Muscle of leg (tissue), 11 donors: Measurements from ENCODE around the gene PTAFR. TPM values are rescaled to one million over a fixed set of nuclear protein-coding genes. Genes with fewer than 3 reads are reported as not detected.

Experiments used
- DNase-seq: peaks from one replicate; pipeline ENCODE4 v3.0.0; 2013
- H3K27ac ChIP-seq: one replicate; pipeline ENCODE4 v1.5.1; 2013; ENCODE audit warnings: mild to moderate bottlenecking, low read length, control low read depth
- H3K27me3 ChIP-seq: one replicate; pipeline ENCODE4 v1.6.1; 2013; ENCODE audit warnings: low read length; ENCODE audit not compliant: control insufficient read depth, insufficient read depth
- H3K36me3 ChIP-seq: one replicate; pipeline ENCODE4 v1.6.1; 2013; ENCODE audit warnings: low read length; ENCODE audit not compliant: control insufficient read depth, insufficient read depth
- H3K4me1 ChIP-seq: one replicate; pipeline ENCODE4 v1.6.1; 2013; ENCODE audit warnings: low read length; ENCODE audit not compliant: control insufficient read depth, insufficient read depth
- H3K4me3 ChIP-seq: one replicate; pipeline ENCODE4 v1.5.1; 2013; ENCODE audit warnings: low read length, control low read depth
- H3K9me3 ChIP-seq: replicated peaks from 2 replicates; pipeline ENCODE4 v1.6.1; 2013; ENCODE audit warnings: low read depth, low read length; ENCODE audit not compliant: control insufficient read depth
- WGBS: methylation state at CpG from one replicate; pipeline ENCODE4 v1.1.5; 2013; ENCODE audit warnings: missing lambda C conversion rate; ENCODE audit not compliant: insufficient coverage; 5-methylcytosine and 5-hydroxymethylcytosine counted together
- polyA plus RNA-seq, 8 donors: library from polyadenylated mRNA; unstranded; fragments of 120-200 nt; gene quantifications; one replicate each; pipeline versions ENCODE4 v1.2.1 to v1.2.3, GENCODE V29; 2013; ENCODE audit warnings: inconsistent platforms in 1 of 8, low replicate concordance in 1 of 8; ENCODE audit not compliant: insufficient read length in 8 of 8, insufficient read depth in 1 of 8
- total RNA-seq: library from RNA; stranded (reverse); fragments of 120-200 nt; gene quantifications from one replicate; pipeline ENCODE4 v1.2.4, GENCODE V29; 2013

Gene PTAFR
- total and polyA plus RNA-seq, 9 donors = 1.6 to 2.4 (median 2.1) TPM

DNA sequence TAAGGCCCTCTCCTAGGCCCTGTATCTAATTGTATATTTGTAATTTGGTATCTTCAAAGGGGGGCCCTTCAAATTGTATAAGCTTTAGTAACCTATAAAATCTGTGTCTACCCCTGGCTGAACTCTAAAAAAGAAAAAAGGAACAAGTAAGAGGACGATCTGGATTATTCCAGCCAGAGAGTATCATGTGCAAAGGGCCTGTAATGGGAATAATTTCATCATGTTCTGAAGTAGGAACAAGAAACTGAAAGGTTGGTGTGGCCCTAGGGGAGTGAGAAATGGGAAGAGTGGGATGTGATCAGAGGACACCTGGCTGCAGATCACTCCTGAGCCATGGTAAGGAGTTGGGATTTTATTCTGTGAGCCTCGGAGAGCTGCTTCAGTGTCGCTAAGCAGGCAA is 14.7 kb downstream of the PTAFR start:
- no peaks in the 10 kb centered on the region for H3K27me3 ChIP-seq
- peaks cover 10% of the 10 kb centered on the region for H3K4me1 ChIP-seq
- no peaks in the 10 kb centered on the region for H3K9me3 ChIP-seq
- no peak for DNase-seq
- H3K27ac ChIP-seq = no peak overlapping the region
- 78% methylated on average over 2 of the region's 3 CpGs for WGBS
- H3K36me3 ChIP-seq = no peaks in the 10 kb centered on the region
- H3K4me3 ChIP-seq = no peak overlapping the region

GRCh38 chr1:28160782-28161266 is 15.7 kb downstream of the PTAFR start:
- no peaks in the 10 kb centered on the region for H3K27me3 ChIP-seq
- H3K36me3 ChIP-seq = no peaks in the 10 kb centered on the region
- WGBS = 72% methylated on average over 4 of the region's 5 CpGs
- no peak overlapping the region for H3K4me3 ChIP-seq
- H3K9me3 ChIP-seq = no peaks in the 10 kb centered on the region
- peaks cover 10% of the 10 kb centered on the region for H3K4me1 ChIP-seq
- no peak for DNase-seq
- peak overlapping the region; percentile 25 for H3K27ac ChIP-seq

GRCh38 chr1:28159680-28160079 is 16.8 kb downstream of the PTAFR start:
- H3K36me3 ChIP-seq = no peaks in the 10 kb centered on the region
- WGBS = 80% methylated on average over 2 of the region's 7 CpGs
- DNase-seq = no peak
- peaks cover 10% of the 10 kb centered on the region for H3K4me1 ChIP-seq
- no peaks in the 10 kb centered on the region for H3K9me3 ChIP-seq
- no peaks in the 10 kb centered on the region for H3K27me3 ChIP-seq
- no peak overlapping the region for H3K4me3 ChIP-seq
- no peak overlapping the region for H3K27ac ChIP-seq

DNA sequence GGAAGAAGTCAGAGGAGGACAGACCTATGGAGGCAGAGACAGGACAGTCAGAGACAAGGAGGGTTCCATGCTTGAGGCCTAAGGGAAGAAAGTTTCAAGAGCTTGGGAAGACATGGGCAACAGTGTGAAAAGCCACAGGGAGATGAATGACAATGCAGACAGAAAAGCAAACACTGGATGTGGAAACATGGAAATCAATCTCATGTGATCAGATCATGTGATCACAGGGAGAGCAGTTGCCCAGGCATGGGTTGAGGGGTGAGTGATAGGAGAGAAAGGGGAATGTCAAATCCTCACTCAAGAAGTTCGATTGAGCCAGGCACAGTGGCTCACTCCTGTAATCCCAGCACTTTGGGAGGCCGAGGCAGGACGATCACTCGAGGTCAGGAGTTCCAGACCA is 17.2 kb downstream of the PTAFR start:
- H3K27me3 ChIP-seq = no peaks in the 10 kb centered on the region
- peaks cover 10% of the 10 kb centered on the region for H3K4me1 ChIP-seq
- no peak overlapping the region for H3K4me3 ChIP-seq
- H3K9me3 ChIP-seq = no peaks in the 10 kb centered on the region
- WGBS = no CpG with 5 or more reads among the region's 4 CpGs
- no peak for DNase-seq
- H3K27ac ChIP-seq = no peak overlapping the region
- H3K36me3 ChIP-seq = no peaks in the 10 kb centered on the region

- H3K27ac ChIP-seq = no peak overlapping the region
- H3K4me3 ChIP-seq = no peak overlapping the region
- no peak for DNase-seq
- H3K9me3 ChIP-seq = no peaks in the 10 kb centered on the region
- H3K36me3 ChIP-seq = no peaks in the 10 kb centered on the region
- 94% methylated on average over 8 of the region's 8 CpGs for WGBS
- H3K27me3 ChIP-seq = no peaks in the 10 kb centered on the region
- H3K4me1 ChIP-seq = no peaks in the 10 kb centered on the region
These were observed 18.6 kb downstream of the PTAFR start for GRCh38 chr1:28157894-28158293.

DNA sequence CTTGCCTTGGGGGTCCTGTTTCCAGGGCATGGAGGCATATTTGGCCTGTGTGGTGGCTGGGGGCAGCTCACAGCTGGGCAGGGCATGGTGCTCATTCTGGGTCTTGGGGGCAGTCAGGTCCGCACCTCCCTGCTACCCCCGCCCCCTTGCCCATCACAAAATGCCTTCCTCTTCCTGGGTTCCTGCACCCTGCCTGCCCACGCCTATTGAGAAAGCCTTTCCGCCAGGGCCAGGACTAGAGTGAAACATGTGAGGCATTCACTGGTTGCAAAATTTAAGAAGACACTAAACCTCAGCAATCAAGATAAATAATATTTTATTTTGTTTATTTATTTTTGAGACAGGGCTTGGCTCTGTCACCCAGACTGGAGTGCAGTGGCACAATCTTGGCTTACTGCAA is 19.7 kb downstream of the PTAFR start:
- Histone ChIP-seq H3K27ac (no peak overlapping the region), H3K4me3 (no peak overlapping the region), H3K4me1 (no peaks in the 10 kb centered on the region), H3K36me3 (no peaks in the 10 kb centered on the region), H3K27me3 (no peaks in the 10 kb centered on the region), H3K9me3 (no peaks in the 10 kb centered on the region)
- 58% methylated on average over 3 of the region's 4 CpGs for WGBS
- no peak for DNase-seq

DNA sequence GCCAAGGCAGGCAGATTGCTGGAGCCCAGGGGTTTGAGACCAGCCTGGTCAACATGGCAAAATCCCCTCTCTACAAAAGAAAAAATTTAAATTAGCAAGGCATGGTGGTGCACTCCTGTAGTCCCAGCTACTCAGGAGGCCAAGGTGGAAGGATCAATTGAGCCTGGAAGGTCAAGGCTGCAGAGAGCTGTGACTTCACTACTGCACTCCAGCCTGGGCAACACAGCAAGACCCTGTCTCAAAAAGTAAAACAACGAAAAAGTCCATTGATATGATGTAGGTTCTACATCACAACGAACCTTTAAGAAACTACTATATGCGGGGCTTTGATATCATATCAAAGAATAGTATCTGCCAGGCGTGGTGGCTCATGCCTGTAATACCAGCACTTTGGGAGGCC is 20.9 kb downstream of the PTAFR start:
- H3K9me3 ChIP-seq = no peaks in the 10 kb centered on the region
- DNase-seq = no peak
- H3K27me3 ChIP-seq = no peaks in the 10 kb centered on the region
- H3K4me1 ChIP-seq = no peaks in the 10 kb centered on the region
- no peak overlapping the region for H3K27ac ChIP-seq
- WGBS = 92% methylated on average over 3 of the region's 4 CpGs
- H3K4me3 ChIP-seq = no peak overlapping the region
- H3K36me3 ChIP-seq = no peaks in the 10 kb centered on the region

DNA sequence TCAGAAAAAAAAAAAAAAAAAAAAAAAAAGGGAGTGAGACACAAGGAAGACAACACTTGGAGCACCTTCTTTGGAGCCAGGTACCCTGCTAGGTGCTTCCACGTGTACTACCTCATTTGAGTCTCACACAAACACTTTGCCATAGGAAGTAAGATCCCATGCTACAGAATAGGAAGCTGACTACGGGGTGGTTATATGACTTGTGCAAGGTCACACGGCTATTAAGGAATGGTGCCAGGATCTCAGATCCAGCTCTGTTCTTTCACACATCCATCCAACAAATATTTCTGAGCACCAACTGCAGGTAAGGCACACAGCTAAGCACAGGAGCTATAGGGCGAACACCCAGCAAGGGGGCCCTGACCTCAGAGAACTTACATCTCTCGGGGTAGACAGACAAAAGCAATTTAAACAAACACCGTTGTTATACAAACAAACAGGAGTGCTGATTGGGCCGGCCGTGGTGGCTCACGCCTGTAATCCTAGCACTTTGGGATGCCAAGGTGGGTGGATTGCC is 22.4 kb downstream of the PTAFR start:
- no peaks in the 10 kb centered on the region for H3K27me3 ChIP-seq
- DNase-seq = no peak
- WGBS = 100% methylated on average over 1 of the region's 9 CpGs
- H3K36me3 ChIP-seq = no peaks in the 10 kb centered on the region
- H3K4me1 ChIP-seq = no peaks in the 10 kb centered on the region
- H3K9me3 ChIP-seq = no peaks in the 10 kb centered on the region
- H3K4me3 ChIP-seq = no peak overlapping the region
- no peak overlapping the region for H3K27ac ChIP-seq

DNA sequence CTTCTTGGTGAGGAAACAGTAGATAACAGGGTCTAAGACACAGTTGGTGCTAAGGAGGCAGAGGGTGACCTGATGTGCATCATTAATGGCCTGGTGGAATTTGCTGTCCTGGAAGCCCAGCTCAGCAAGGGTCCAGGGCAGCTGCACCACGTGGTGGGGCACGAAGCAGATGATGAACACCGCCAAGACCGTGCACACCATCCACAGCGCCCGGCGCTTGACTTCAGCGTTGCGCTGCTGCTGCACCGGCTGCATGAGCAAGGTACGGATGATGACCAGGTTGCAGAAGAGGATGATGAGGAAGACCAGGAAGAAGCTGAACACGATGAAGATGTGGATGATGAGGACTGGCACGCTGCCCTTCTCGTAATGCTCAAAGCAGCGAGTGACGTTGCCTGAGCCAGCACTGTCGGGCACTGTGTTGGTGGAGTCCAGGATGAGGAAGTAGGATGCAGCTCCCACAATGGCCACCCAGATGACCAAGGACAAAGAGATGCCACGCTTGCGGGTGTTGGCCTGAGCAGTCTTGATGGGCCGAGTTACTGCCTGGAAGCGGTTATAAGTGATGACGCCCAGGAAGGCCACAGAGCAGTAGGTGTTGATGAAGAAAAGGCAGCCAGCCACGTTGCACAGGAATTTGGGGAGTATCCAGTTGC is 26.2 kb downstream of the PTAFR start:
- no peak overlapping the region for H3K4me3 ChIP-seq
- no peaks in the 10 kb centered on the region for H3K4me1 ChIP-seq
- no peaks in the 10 kb centered on the region for H3K9me3 ChIP-seq
- no peak for DNase-seq
- no peaks in the 10 kb centered on the region for H3K27me3 ChIP-seq
- 94% methylated on average over 23 of the region's 23 CpGs for WGBS
- H3K36me3 ChIP-seq = no peaks in the 10 kb centered on the region
- H3K27ac ChIP-seq = no peak overlapping the region

- H3K27me3 ChIP-seq = no peaks in the 10 kb centered on the region
- H3K4me1 ChIP-seq = no peaks in the 10 kb centered on the region
- no peak for DNase-seq
- no peak overlapping the region for H3K4me3 ChIP-seq
- H3K27ac ChIP-seq = no peak overlapping the region
- no peaks in the 10 kb centered on the region for H3K36me3 ChIP-seq
- no peaks in the 10 kb centered on the region for H3K9me3 ChIP-seq
- 20% methylated on average over 1 of the region's 1 CpG for WGBS
These were observed 27.7 kb downstream of the PTAFR start for GRCh38 chr1:28148880-28149195.
